GM12878 (cell line): Measurements from ENCODE around the gene ZNF19.

ENCODE experiments used
- GABPA ChIP-seq: IDR thresholded peaks from 2 replicates; pipeline ENCODE4 v1.6.1; 2014; ENCODE audit warnings: antibody characterized with exemption, low read depth, mild to moderate bottlenecking, inconsistent platforms
- RAD21 ChIP-seq: IDR thresholded peaks from 2 replicates; pipeline ENCODE4 v1.6.1; 2011; ENCODE audit warnings: mild to moderate bottlenecking, low read depth, low read length, moderate library complexity; ENCODE audit not compliant: insufficient read depth
- TAF1 ChIP-seq: IDR thresholded peaks from 2 replicates; pipeline ENCODE4 v1.6.1; 2011; ENCODE audit warnings: mild to moderate bottlenecking, low read depth, low read length, borderline replicate concordance

GRCh38 chr16:71524566-71525553, 35.7 kb upstream of the ZNF19 start:
- TF ChIP-seq TAF1 (no peak), GABPA (no peak), RAD21 (no peak)
